IPS-15b (cell line): Measurements from ENCODE around the gene MTUS2.

Experiments used
- H3K27me3 ChIP-seq: one replicate; pipeline ENCODE4 v1.6.1; 2013; ENCODE audit warnings: low read length; ENCODE audit not compliant: control insufficient read depth, insufficient read depth
- H3K36me3 ChIP-seq: one replicate; pipeline ENCODE4 v1.6.1; 2013; ENCODE audit warnings: low read length; ENCODE audit not compliant: control insufficient read depth, insufficient read depth
- H3K4me1 ChIP-seq: one replicate; pipeline ENCODE4 v1.6.1; 2013; ENCODE audit warnings: mild to moderate bottlenecking, low read length; ENCODE audit not compliant: control insufficient read depth, insufficient read depth
- H3K4me3 ChIP-seq: one replicate; pipeline ENCODE4 v1.5.1; 2013; ENCODE audit warnings: low read depth, low read length
- H3K9ac ChIP-seq: one replicate; pipeline ENCODE4 v1.6.1; 2013; ENCODE audit warnings: low read depth, mild to moderate bottlenecking, low read length
- H3K9me3 ChIP-seq: one replicate; pipeline ENCODE4 v1.6.1; 2013; ENCODE audit warnings: mild to moderate bottlenecking, low read length; ENCODE audit not compliant: control insufficient read depth, insufficient read depth

MTUS2 gene

DNA sequence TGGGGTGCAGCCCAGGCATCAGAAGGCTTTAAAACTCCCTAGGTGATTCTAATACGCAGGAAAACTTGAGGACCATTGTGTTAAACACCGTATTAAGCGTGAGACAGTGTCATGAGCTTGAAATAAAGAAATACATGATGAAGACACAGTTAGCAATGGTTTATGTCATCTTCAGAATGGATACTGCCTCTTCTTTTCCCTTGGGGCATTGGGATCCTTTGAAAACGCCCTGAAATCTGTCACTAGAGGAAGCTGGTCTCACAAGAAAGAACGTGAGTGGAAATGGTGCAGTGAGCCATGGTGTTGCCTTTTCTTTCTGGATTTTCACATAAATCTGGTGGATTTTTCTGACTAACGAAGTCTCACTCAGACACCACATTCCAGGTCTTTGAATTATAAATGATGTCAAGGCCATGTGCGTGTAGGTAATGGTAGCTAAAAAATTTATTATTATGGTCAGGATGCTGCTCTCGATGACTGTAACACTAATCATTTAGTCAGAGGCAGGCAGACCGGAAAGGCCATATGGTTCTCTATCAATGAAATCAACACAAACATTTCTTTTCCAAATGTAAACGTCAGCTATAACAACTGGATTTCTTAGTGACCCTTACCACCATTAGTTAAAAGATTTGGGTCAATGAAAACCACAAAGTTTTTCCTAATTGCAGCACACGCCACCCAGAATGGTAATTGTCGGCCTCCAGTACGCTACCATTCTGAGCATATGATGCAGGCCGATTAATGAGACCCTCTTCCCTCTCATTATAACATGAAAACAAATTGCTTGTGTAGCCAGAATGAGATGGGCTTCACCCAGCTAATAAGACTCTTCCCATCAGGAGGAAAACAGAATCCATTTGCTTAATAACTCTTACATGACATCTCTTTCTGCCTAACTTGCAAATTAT, 669.8 kb downstream of the MTUS2 start:
- no peaks in the 10 kb centered on the region for H3K36me3 ChIP-seq
- H3K4me3 ChIP-seq: no peak overlapping the region
- H3K9ac ChIP-seq: no peak overlapping the region
- H3K27me3 ChIP-seq: no peaks in the 10 kb centered on the region
- no peaks in the 10 kb centered on the region for H3K9me3 ChIP-seq
- H3K4me1 ChIP-seq: no peaks in the 10 kb centered on the region

DNA sequence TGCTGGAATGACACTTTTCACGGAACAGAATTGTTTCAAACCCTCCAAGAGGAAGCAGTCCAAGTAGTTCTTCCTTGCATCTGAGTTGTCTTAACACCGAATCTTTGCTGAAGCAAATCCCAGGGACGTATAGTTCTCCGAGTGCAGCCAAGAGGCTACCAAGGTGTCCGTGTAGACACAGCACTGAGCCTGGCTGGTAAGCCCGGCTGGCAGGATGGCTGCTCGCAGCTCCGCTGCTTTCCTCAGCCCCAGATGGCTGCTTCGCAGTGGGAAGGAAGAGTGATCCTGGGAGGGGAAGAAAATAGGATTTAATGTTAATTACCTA, 670.4 kb downstream of the MTUS2 start:
- Histone ChIP-seq H3K9ac (no peak overlapping the region), H3K4me1 (no peaks in the 10 kb centered on the region), H3K36me3 (no peaks in the 10 kb centered on the region), H3K9me3 (no peaks in the 10 kb centered on the region), H3K4me3 (no peak overlapping the region), H3K27me3 (no peaks in the 10 kb centered on the region)

DNA sequence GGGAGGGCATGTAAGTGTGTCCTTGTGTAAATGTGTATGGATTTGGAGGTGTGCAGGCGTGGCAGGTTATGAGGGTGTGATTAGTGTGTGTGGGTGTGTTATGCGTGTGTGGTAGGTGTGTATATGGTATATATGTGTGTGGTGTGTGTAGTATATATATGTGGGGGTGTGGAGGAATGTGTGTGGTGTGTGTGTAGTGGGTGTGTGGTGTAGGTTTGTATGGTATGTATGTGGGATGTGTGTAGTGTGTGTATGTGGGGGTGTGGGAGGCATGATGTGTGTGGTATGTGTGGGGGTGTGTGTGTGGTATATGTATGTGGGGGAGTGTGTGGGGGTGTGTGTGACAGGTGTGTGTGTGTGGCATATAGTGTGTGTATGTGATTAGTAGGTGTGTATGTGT, 671.1 kb downstream of the MTUS2 start:
- no peaks in the 10 kb centered on the region for H3K36me3 ChIP-seq
- no peaks in the 10 kb centered on the region for H3K4me1 ChIP-seq
- no peaks in the 10 kb centered on the region for H3K27me3 ChIP-seq
- H3K9ac ChIP-seq: no peak overlapping the region
- no peaks in the 10 kb centered on the region for H3K9me3 ChIP-seq
- H3K4me3 ChIP-seq: no peak overlapping the region

DNA sequence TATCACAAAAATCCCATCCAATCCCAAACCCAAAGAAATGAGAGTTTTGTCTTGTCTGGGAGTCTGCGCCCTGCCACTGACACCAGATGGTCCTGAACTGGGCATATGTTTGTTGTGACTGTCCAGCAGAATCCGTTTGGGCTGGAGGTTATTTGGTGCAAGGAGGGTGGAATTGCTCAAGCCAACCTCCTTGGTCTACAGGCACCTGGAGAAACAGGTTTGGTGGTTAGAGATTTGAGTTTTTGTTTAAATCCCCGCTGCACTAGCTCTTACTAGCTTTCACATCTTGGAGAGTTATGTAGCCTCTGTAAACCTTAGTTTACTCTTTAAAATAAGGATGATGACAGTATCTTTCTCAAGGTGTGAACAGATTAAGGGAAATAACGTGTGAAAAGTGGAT, 673.7 kb downstream of the MTUS2 start:
- Histone ChIP-seq H3K9ac (no peak overlapping the region), H3K4me3 (no peak overlapping the region), H3K27me3 (no peaks in the 10 kb centered on the region), H3K4me1 (no peaks in the 10 kb centered on the region), H3K9me3 (no peaks in the 10 kb centered on the region), H3K36me3 (no peaks in the 10 kb centered on the region)

DNA sequence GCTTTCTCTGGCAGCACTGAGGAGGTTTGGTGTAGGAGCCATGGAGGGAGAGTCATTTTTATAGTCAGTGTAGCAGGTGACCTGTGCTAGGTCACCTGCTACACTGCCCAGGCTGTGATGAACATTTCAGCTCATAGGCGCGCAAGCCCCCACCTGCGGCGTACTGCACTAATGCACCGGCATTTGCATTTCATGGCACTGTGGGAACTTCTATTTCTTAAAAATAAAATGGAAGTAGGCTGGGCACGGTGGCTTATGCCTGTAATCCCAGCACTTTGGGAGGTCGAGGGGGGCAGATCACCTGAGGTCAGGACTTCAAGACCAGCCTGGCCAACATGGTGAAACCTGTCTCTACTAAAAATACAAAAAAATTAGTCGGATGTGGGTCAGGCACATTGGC, 674.4 kb downstream of the MTUS2 start:
- no peaks in the 10 kb centered on the region for H3K4me1 ChIP-seq
- no peak overlapping the region for H3K9ac ChIP-seq
- H3K9me3 ChIP-seq: no peaks in the 10 kb centered on the region
- no peak overlapping the region for H3K4me3 ChIP-seq
- H3K36me3 ChIP-seq: no peaks in the 10 kb centered on the region
- H3K27me3 ChIP-seq: no peaks in the 10 kb centered on the region

DNA sequence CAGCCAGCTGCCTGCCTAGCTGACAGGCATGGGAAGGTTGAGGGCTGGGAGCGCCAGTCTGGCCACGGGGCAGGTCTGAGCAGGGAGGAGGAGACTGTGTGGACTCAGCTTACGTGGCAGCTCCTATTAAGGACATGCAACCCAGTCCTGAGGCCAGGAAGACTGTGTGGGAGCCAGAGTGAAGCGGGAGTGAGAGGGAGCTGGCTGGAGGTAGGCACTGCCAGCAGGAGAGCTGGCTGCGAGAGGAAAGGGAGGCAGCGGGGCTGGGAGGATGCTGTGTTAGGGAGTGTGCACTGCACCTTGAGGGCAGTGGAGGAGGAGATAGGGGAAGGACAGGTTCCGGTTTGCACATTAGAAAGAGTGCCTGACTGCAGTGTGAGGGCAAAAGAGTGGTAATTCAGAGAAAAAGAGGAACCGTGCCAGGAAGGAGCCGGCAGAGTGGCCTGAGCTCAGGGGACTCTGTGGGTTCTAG, 676.1 kb downstream of the MTUS2 start:
- Histone ChIP-seq H3K9me3 (no peaks in the 10 kb centered on the region), H3K27me3 (no peaks in the 10 kb centered on the region), H3K9ac (no peak overlapping the region), H3K4me3 (no peak overlapping the region), H3K4me1 (no peaks in the 10 kb centered on the region), H3K36me3 (no peaks in the 10 kb centered on the region)

DNA sequence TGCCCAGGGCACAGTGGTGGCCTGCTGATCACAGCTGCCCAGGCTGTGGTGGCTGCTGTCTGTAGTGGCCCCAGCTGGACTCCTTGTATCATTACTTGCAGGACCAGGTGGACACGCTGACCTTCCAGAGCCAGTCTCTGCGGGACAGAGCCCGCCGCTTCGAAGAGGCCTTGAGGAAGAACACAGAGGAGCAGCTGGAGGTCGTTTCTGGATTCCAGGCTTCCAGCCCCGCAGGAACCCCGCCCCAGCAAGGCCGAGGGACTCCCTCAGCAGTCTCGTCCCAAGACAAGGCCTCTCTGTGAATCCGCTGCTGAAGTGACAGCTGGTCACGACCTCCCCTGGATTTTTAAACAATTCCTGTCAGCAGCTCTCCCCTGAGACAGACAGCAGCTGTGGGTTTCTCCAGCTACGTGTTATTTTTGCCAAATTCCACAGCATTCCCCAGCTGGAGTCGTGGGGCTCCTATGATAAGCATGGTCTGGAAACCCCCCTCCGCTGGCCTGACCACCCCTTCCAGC, 677.1 kb downstream of the MTUS2 start:
- Histone ChIP-seq H3K9ac (no peak overlapping the region), H3K27me3 (no peaks in the 10 kb centered on the region), H3K4me3 (no peak overlapping the region), H3K4me1 (no peaks in the 10 kb centered on the region), H3K9me3 (no peaks in the 10 kb centered on the region), H3K36me3 (no peaks in the 10 kb centered on the region)

DNA sequence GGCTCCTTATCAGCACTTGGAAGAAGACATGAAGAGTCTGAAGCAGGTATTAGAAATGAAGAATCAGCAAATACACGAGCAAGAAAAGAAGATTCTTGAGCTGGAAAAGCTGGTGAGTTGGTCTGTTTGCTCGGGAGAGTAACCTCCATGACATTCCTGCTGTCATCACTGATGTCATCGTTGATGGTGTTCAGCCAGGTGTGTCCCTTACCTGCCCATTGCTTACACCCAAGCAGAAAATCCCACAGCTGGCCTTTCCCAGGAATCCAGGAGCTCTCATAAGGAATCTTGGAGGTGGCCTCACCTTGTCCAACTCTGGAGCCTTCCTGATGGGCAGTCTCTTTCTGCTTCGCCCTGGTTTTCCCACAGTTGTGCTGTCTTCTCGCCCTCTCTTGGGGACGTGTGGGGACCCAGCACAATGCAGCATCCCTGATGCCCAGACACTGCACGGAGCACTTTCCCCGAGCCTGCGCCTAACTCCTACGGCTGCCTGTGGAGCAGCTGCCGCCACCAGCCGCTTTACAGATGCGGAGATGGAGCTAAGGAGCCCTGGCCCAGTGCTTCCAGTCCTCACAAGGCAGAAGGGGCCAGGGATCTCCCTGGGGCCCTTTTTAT, 678.4 kb downstream of the MTUS2 start:
- Histone ChIP-seq H3K9ac (no peak overlapping the region), H3K9me3 (no peaks in the 10 kb centered on the region), H3K36me3 (no peaks in the 10 kb centered on the region), H3K4me1 (no peaks in the 10 kb centered on the region), H3K27me3 (no peaks in the 10 kb centered on the region), H3K4me3 (no peak overlapping the region)

DNA sequence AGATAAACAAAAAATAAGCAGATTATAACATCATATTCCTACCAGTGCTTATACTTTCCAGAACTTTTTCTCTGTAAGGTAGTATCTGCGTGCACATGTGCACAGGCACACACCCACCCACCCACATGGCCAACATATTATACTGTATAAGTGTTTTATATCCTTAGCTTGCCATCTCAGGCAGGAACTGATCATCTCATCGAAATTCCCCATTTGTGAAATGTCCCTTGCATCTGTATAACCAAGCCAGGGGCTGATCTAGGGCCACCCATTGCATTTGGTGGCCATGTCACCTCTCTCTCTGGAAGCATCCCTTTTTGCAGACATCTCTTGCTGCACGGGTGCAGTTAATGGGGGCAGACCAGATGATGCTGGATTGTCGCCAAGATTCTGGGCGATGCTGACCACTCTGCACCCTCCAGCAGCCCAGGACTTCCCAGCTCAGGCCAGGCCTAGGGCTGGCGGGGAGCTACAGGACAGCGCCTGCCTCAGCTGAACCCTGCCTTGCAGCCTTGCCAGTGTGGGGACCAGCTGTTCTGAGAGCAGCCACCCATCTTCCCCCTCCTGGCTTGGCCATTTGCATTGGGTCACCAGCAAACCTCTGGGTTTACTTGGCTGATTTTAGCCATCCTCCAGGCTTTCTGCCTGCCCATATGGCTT, 679.5 kb downstream of the MTUS2 start:
- no peaks in the 10 kb centered on the region for H3K4me1 ChIP-seq
- H3K4me3 ChIP-seq: no peak overlapping the region
- no peaks in the 10 kb centered on the region for H3K36me3 ChIP-seq
- no peaks in the 10 kb centered on the region for H3K9me3 ChIP-seq
- no peaks in the 10 kb centered on the region for H3K27me3 ChIP-seq
- no peak overlapping the region for H3K9ac ChIP-seq

DNA sequence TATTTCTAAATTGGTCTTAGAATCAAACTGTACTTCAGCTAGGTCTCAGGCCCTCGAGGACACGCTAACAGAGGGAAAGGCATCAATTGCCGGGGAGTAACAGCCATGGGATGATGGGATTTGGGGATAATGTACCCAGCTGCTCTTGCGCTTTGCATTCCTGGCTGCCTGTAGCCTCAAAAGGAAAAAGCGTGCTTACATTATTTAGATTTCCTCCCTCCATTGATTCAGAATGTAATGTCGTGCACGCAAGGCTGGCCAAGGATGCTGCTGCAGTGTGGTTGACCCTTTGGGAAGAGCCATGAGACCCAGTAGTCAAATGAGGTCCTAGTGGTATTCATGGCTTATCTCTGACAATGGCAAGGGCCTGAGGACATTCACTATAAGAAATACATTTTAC, 680.2 kb downstream of the MTUS2 start:
- H3K4me1 ChIP-seq: no peaks in the 10 kb centered on the region
- no peaks in the 10 kb centered on the region for H3K9me3 ChIP-seq
- no peaks in the 10 kb centered on the region for H3K36me3 ChIP-seq
- no peaks in the 10 kb centered on the region for H3K27me3 ChIP-seq
- no peak overlapping the region for H3K9ac ChIP-seq
- no peak overlapping the region for H3K4me3 ChIP-seq

DNA sequence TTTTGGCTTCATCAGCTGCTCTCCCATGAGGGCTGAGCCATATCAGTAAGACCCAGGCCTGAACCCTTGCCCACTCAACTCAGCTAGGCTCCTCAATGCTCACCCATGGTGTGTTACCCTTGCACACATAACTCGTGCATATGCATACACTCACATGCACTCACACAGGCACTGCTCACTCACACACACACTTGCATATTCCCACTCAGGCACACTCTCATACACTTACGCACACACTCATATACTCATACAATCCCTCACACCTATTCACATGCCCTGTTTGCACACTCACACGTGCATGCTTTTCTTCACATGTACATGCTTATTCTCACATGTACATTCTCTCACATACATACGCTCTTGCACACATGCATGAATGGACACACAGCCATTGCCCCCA, 681.5 kb downstream of the MTUS2 start:
- Histone ChIP-seq H3K36me3 (no peaks in the 10 kb centered on the region), H3K4me3 (no peak overlapping the region), H3K27me3 (no peaks in the 10 kb centered on the region), H3K4me1 (no peaks in the 10 kb centered on the region), H3K9me3 (no peaks in the 10 kb centered on the region), H3K9ac (no peak overlapping the region)
